Measurements from ENCODE around the gene FLNB.

FLNB gene

GRCh38 chr3:58058361-58059263 is 50.4 kb downstream of the FLNB start:
- DNase-seq, result no peak

GRCh38 chr3:58059349-58060321 is 51.4 kb downstream of the FLNB start:
- DNase-seq, result no peak

GRCh38 chr3:58062472-58062871 is 54.2 kb downstream of the FLNB start:
- no peak for DNase-seq

- no peak for DNase-seq
Measured at GRCh38 chr3:58063022-58063815, 55.0 kb downstream of the FLNB start.

GRCh38 chr3:58064923-58065638 is 56.9 kb downstream of the FLNB start:
- no peak for DNase-seq

GRCh38 chr3:58065700-58066167 is 57.5 kb downstream of the FLNB start:
- no peak for DNase-seq

GRCh38 chr3:58066842-58067241 is 58.6 kb downstream of the FLNB start:
- DNase-seq, result no peak

- DNase-seq, result no peak
Measured at GRCh38 chr3:58068122-58068809, 60.0 kb downstream of the FLNB start.

GRCh38 chr3:58071480-58071971 is 63.3 kb downstream of the FLNB start:
- DNase-seq, result no peak

GRCh38 chr3:58072052-58072762 is 64.0 kb downstream of the FLNB start:
- no peak for DNase-seq

GRCh38 chr3:58072763-58073130 is 64.5 kb downstream of the FLNB start:
- DNase-seq, result no peak

- no peak for DNase-seq
Measured at GRCh38 chr3:58073301-58074108, 65.3 kb downstream of the FLNB start.

GRCh38 chr3:58074116-58074715 is 66.0 kb downstream of the FLNB start:
- no peak for DNase-seq

GRCh38 chr3:58074997-58075396 is 66.8 kb downstream of the FLNB start:
- DNase-seq, result no peak

GRCh38 chr3:58077596-58078285 is 69.5 kb downstream of the FLNB start:
- no peak for DNase-seq

GRCh38 chr3:58078610-58079009 is 70.4 kb downstream of the FLNB start:
- DNase-seq, result no peak

- no peak for DNase-seq
Measured at GRCh38 chr3:58079773-58080172, 71.6 kb downstream of the FLNB start.

GRCh38 chr3:58082047-58082446 is 73.8 kb downstream of the FLNB start:
- peak; percentile 75 for DNase-seq

GRCh38 chr3:58084166-58084565 is 75.9 kb downstream of the FLNB start:
- DNase-seq, result no peak
